ENCODE results near the gene AP1S1. TPM values are rescaled to one million over a fixed set of nuclear protein-coding genes. Genes with fewer than 3 reads are reported as not detected.
"Not testable (repeated sequence)": the region's sequence is repeated elsewhere in the genome, so short reads cannot be mapped to it uniquely, and the experiment has no call there.

Gene AP1S1
- total RNA-seq, 1 donor from 2014 or later: 28.4 TPM

GRCh38 chr7:101126651-101127459 lies 27.4 kb upstream of the AP1S1 start, which contains the start of gene SERPINE1:
TSS of gene SERPINE1 (plus strand) at chr7:101127104. CDS start at chr7:101128394, 1,290 bp downstream.
- no peaks in the 10 kb centered on the region for H3K9me3 ChIP-seq

GRCh38 chr7:101127460-101128039 lies 26.7 kb upstream of the AP1S1 start:
- Histone ChIP-seq H3K27ac (peak overlapping the region; percentile 71), H3K36me3 (peaks cover 15% of the 10 kb centered on the region), H3K27me3 (ENCODE audit: low read depth) (no peaks in the 10 kb centered on the region), H3K4me1 (peaks cover 60% of the 10 kb centered on the region), H3K4me3 (peak overlapping the region; percentile 44), H3K9me3 (no peaks in the 10 kb centered on the region)
- ATAC-seq: no peak
- no peak for DNase-seq
- intact Hi-C loops (cut with DNase I): no loop called here
- TF ChIP-seq CTCF (IDR thresholded peaks at IDR 0.05): no peak

More at GRCh38 chr7:101126651-101127459, 27.4 kb upstream of the AP1S1 start, which contains the start of gene SERPINE1:
- no peaks in the 10 kb centered on the region for H3K27me3 ChIP-seq (ENCODE audit: low read depth)
- TF ChIP-seq CTCF (IDR thresholded peaks at IDR 0.05): peak; percentile 20
- DNase-seq: peak; percentile 83
- H3K4me1 ChIP-seq: peaks cover 65% of the 10 kb centered on the region
- H3K4me3 ChIP-seq: peak within 1 kb of the TSS; percentile 44
- intact Hi-C loops (cut with DNase I): no loop called here
- peak; percentile 78 to 91 for ATAC-seq
- H3K36me3 ChIP-seq: peaks cover 11% of the 10 kb centered on the region
- peak within 1 kb of the TSS; percentile 71 for H3K27ac ChIP-seq

- TF ChIP-seq CTCF (IDR thresholded peaks at IDR 0.05): no peak
- Histone ChIP-seq H3K27me3 (ENCODE audit: low read depth) (no peaks in the 10 kb centered on the region), H3K4me1 (peaks cover 54% of the 10 kb centered on the region), H3K9me3 (no peaks in the 10 kb centered on the region), H3K4me3 (peak overlapping the region; percentile 44), H3K36me3 (peaks cover 15% of the 10 kb centered on the region), H3K27ac (no peak overlapping the region)
- DNase-seq (no peak), ATAC-seq (no peak)
- intact Hi-C loops (cut with DNase I): no loop called here
Measured at GRCh38 chr7:101128040-101128834, 26.0 kb upstream of the AP1S1 start.

DNA sequence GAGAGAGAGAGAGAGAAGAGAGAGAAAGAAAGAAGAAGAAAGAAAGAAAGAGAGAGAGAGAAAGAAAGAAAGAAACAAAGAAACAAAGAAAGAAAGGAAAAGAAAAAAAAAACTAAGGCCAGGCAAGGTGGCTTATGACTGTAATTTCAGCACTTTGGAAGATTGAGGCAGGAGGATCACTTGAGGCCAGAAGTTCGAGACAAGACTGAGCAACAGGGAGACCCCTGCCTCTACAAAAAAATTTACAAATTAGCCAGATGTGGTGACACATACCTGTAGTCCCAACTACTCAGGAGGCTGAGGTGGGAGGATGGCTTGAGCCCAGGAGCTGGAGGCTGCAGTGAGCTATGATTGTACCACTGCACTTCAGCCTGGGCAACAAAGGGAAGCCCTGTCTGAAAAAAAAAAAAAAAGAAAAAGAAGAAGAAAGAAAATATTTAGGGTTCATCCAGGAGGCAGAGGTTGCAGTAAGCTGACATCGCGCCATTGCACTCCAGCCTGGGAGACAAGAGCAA lies 24.6 kb upstream of the AP1S1 start:
- no peak for DNase-seq
- no peaks in the 10 kb centered on the region for H3K27me3 ChIP-seq (ENCODE audit: low read depth)
- intact Hi-C loops (cut with DNase I): no loop called here
- H3K4me3 ChIP-seq: no peak overlapping the region
- no peaks in the 10 kb centered on the region for H3K9me3 ChIP-seq
- H3K27ac ChIP-seq: no peak overlapping the region
- peaks cover 15% of the 10 kb centered on the region for H3K36me3 ChIP-seq
- peaks cover 40% of the 10 kb centered on the region for H3K4me1 ChIP-seq
- TF ChIP-seq CTCF (IDR thresholded peaks at IDR 0.05): no peak
- ATAC-seq: no peak

- intact Hi-C loops (cut with DNase I); DNase-seq; H3K27me3 ChIP-seq (ENCODE audit: low read depth); H3K27ac ChIP-seq; ATAC-seq; H3K4me3 ChIP-seq; H3K9me3 ChIP-seq: not testable (repeated sequence)
- Histone ChIP-seq H3K4me1 (peaks cover 14% of the 10 kb centered on the region), H3K36me3 (peaks cover 21% of the 10 kb centered on the region)
Measured at GRCh38 chr7:101132626-101133600, 21.4 kb upstream of the AP1S1 start.

Data from lower lobe of right lung (tissue), 2 donors.